Activated CD8-positive, alpha-beta memory T cell treated with anti-CD3 and anti-CD28 coated beads for 36 hours (primary cell): ENCODE data around the gene MAP3K8. TPM values are rescaled to one million over a fixed set of nuclear protein-coding genes. Genes with fewer than 3 reads are reported as not detected.

ENCODE experiments used
- CTCF ChIA-PET: fragments of 350-600 bp; sonication (Branson Sonifier 250); formaldehyde crosslinking; loops from one replicate; lab custom pipeline; 2021; ENCODE audit warnings: antibody characterized with exemption; lab: Charles Lee
- POLR2A ChIA-PET: fragments of 350-600 bp; sonication (Branson Sonifier 250); formaldehyde crosslinking; loops from one replicate; lab custom pipeline; 2021; ENCODE audit warnings: antibody characterized with exemption; lab: Charles Lee
- total RNA-seq, 2 experiments: library from RNA; stranded (reverse); gene quantifications; one replicate each; pipeline ENCODE4 v1.2.3, GENCODE V29; 2021

Gene MAP3K8
- total RNA-seq, 2 experiments from 2014 or later: 36.4 to 36.9 TPM

- ChIA-PET CTCF (interaction anchor here (0.7 to 2.8 kb wide), 5 partner anchors 16 to 93 kb away, joined by 3 to 11 read pairs (median 5); no protein-coding TSS in a partner anchor), POLR2A (interaction anchor here (0.7 to 1.4 kb wide), 7 partner anchors 11 to 1270 kb away, joined by 3 to 7 read pairs (median 5); no protein-coding TSS in a partner anchor)
These were observed 2.7 kb downstream of the MAP3K8 start for GRCh38 chr10:30436671-30437030.

- ChIA-PET POLR2A (interaction anchor here (0.6 to 1.4 kb wide), 9 partner anchors 9 to 955 kb away, joined by 3 to 7 read pairs (median 4); partner anchors contain the start of gene ZNF438), CTCF (interaction anchor here (0.9 to 2.8 kb wide), 7 partner anchors 16 to 154 kb away, joined by 3 to 11 read pairs (median 5); no protein-coding TSS in a partner anchor)
These were observed 3.3 kb downstream of the MAP3K8 start for GRCh38 chr10:30437031-30437841.

- ChIA-PET POLR2A (interaction anchor here (0.9 to 1.2 kb wide), 4 partner anchors 8 to 594 kb away, joined by 3 to 5 read pairs (median 4); partner anchors contain the start of gene ZNF438), CTCF (interaction anchor here (0.9 to 2.8 kb wide), 8 partner anchors 17 to 153 kb away, joined by 3 to 11 read pairs (median 4); no protein-coding TSS in a partner anchor)
These were observed 4.3 kb downstream of the MAP3K8 start for GRCh38 chr10:30438021-30438850.

- CTCF ChIA-PET: no interaction called here
- POLR2A ChIA-PET: no interaction called here
These were observed 5.9 kb downstream of the MAP3K8 start for GRCh38 chr10:30439931-30440330.

- ChIA-PET CTCF (no interaction called here), POLR2A (interaction anchor here (0.5 kb wide), 1 partner anchor 82 kb away, joined by 6 read pairs; no protein-coding TSS in a partner anchor)
These were observed 8.1 kb downstream of the MAP3K8 start for GRCh38 chr10:30442019-30442606.

GRCh38 chr10:30443049-30443448, 9.1 kb downstream of the MAP3K8 start:
- POLR2A ChIA-PET: no interaction called here
- CTCF ChIA-PET: no interaction called here

- POLR2A ChIA-PET: interaction anchor here (1.3 kb wide), 1 partner anchor 8 kb away, joined by 4 read pairs; no protein-coding TSS in a partner anchor
- CTCF ChIA-PET: no interaction called here
These were observed 11.7 kb downstream of the MAP3K8 start for GRCh38 chr10:30445711-30446110.

GRCh38 chr10:30447125-30447799, 13.3 kb downstream of the MAP3K8 start:
- POLR2A ChIA-PET: interaction anchor here (0.8 to 1.2 kb wide), 2 partner anchors 10 to 20 kb away, joined by 3 to 5 read pairs; no protein-coding TSS in a partner anchor
- CTCF ChIA-PET: interaction anchor here (1.2 to 1.4 kb wide), 2 partner anchors 86 to 144 kb away, joined by 3 to 5 read pairs; no protein-coding TSS in a partner anchor

- POLR2A ChIA-PET: interaction anchor here (1.2 kb wide), 1 partner anchor 11 kb away, joined by 5 read pairs; no protein-coding TSS in a partner anchor
- CTCF ChIA-PET: interaction anchor here (0.7 to 1.2 kb wide), 2 partner anchors 14 to 143 kb away, joined by 3 read pairs; no protein-coding TSS in a partner anchor
These were observed 14.1 kb downstream of the MAP3K8 start for GRCh38 chr10:30448092-30448491.

- CTCF ChIA-PET: no interaction called here
- POLR2A ChIA-PET: no interaction called here
These were observed 20.0 kb downstream of the MAP3K8 start for GRCh38 chr10:30453764-30454527.

GRCh38 chr10:30454744-30455510, 20.9 kb downstream of the MAP3K8 start:
- ChIA-PET CTCF (interaction anchor here (0.9 kb wide), 1 partner anchor 55 kb away, joined by 3 read pairs; no protein-coding TSS in a partner anchor), POLR2A (no interaction called here)

GRCh38 chr10:30455816-30456215, 21.8 kb downstream of the MAP3K8 start:
- CTCF ChIA-PET: no interaction called here
- POLR2A ChIA-PET: no interaction called here

GRCh38 chr10:30456266-30456665, 22.3 kb downstream of the MAP3K8 start:
- ChIA-PET CTCF (interaction anchor here (0.7 kb wide), 1 partner anchor 68 kb away, joined by 3 read pairs; no protein-coding TSS in a partner anchor), POLR2A (interaction anchor here (0.6 kb wide), 1 partner anchor 66 kb away, joined by 3 read pairs; no protein-coding TSS in a partner anchor)

- ChIA-PET POLR2A (no interaction called here), CTCF (interaction anchor here (1.4 kb wide), 1 partner anchor 22 kb away, joined by 3 read pairs; no protein-coding TSS in a partner anchor)
These were observed 25.3 kb downstream of the MAP3K8 start for GRCh38 chr10:30459283-30459682.

GRCh38 chr10:30460121-30460520, 26.1 kb downstream of the MAP3K8 start:
- ChIA-PET POLR2A (no interaction called here), CTCF (no interaction called here)

- ChIA-PET POLR2A (interaction anchor here (0.8 kb wide), 1 partner anchor 29 kb away, joined by 4 read pairs; no protein-coding TSS in a partner anchor), CTCF (interaction anchor here (0.7 kb wide), 1 partner anchor 14 kb away, joined by 3 read pairs; no protein-coding TSS in a partner anchor)
These were observed 28.5 kb downstream of the MAP3K8 start for GRCh38 chr10:30462513-30462912.
